HepG2 (cell line): ENCODE measurements around the gene CAPN10. TPM values are rescaled to one million over a fixed set of nuclear protein-coding genes. Genes with fewer than 3 reads are reported as not detected.

Experiments
- FOXA3 ChIP-seq: IDR thresholded peaks from 2 replicates; pipeline ENCODE4 v1.6.1; 2016; ENCODE audit warnings: missing genetic modification reagents, missing compliant biosample characterization
- RNF219 ChIP-seq: sonication (generic); formaldehyde crosslinking; IDR thresholded peaks from 2 replicates; pipeline ENCODE4 v1.5.0; 2020; ENCODE audit warnings: mild to moderate bottlenecking, missing genetic modification reagents
- SMAD3 ChIP-seq: sonication (generic); formaldehyde crosslinking; IDR thresholded peaks from 2 replicates; pipeline ENCODE4 v1.4.0; 2020; ENCODE audit warnings: missing genetic modification reagents
- SRSF1 ChIP-seq: fragments of 200-400 bp; formaldehyde crosslinking; optimal IDR thresholded peaks from 2 replicates; pipeline ENCODE3; 2017; ENCODE audit warnings: mild to moderate bottlenecking, low read depth, low read length, moderate library complexity
- SRSF4 ChIP-seq: fragments of 200-400 bp; formaldehyde crosslinking; IDR thresholded peaks from one replicate; pipeline ENCODE4 v1.6.1; 2018; ENCODE audit warnings: mild to moderate bottlenecking, low read depth, low read length, moderate library complexity; ENCODE audit not compliant: poor library complexity, severe bottlenecking
- TAF15 ChIP-seq: fragments of 200-400 bp; formaldehyde crosslinking; IDR thresholded peaks from one replicate; pipeline ENCODE4 v1.6.1; 2018; ENCODE audit warnings: mild to moderate bottlenecking, low read depth, low read length; ENCODE audit not compliant: poor library complexity, severe bottlenecking
- TBL1XR1 ChIP-seq: fragments of 150-350 bp; IDR thresholded peaks from 2 replicates; pipeline ENCODE4 v1.6.1; 2014; ENCODE audit warnings: borderline replicate concordance, low read length; ENCODE audit not compliant: partially characterized antibody
- ZNF224 ChIP-seq: sonication (generic); formaldehyde crosslinking; IDR thresholded peaks from 2 replicates; pipeline ENCODE4 v1.5.0; 2020; ENCODE audit warnings: mild to moderate bottlenecking, missing genetic modification reagents
- ZNF749 ChIP-seq: sonication (generic); formaldehyde crosslinking; IDR thresholded peaks from 2 replicates; pipeline ENCODE4 v1.8.0; 2022; ENCODE audit warnings: mild to moderate bottlenecking, missing genetic modification reagents, moderate library complexity, borderline replicate concordance
- ZNF800 ChIP-seq: sonication (generic); formaldehyde crosslinking; IDR thresholded peaks from 2 replicates; pipeline ENCODE4 v1.4.0; 2020; ENCODE audit warnings: missing genetic modification reagents
- polyA plus RNA-seq, 8 experiments: library from polyadenylated mRNA; depleted of rRNA in 3 of 8; stranded (reverse) in 7 of 8; unstranded in 1 of 8; fragments of >200 nt; fragmentation: Illumina TruSeq in 4 of 8; extraction: Trizol in 4 of 8; gene quantifications; 2 replicates each; pipeline versions ENCODE4 v1.2.1 to v1.2.3, GENCODE V29; 2011 to 2016; ENCODE audit warnings: low read depth in 4 of 8, missing spikeins in 1 of 8, mixed read lengths in 1 of 8; ENCODE audit not compliant: insufficient read depth in 1 of 8
- total RNA-seq, 5 experiments: library from RNA; depleted of rRNA; stranded (reverse); fragments of >200 nt; fragmentation: Illumina TruSeq; extraction: Trizol; gene quantifications; 2 replicates each; pipeline ENCODE4 v1.2.3, GENCODE V29; 2016; ENCODE audit warnings: low read depth in 1 of 5
- TF ChIP-seq, protein P1 (sequence below): sonication (generic); formaldehyde crosslinking; IDR thresholded peaks from 2 replicates; pipeline ENCODE4 v1.5.0; 2020; ENCODE audit warnings: mild to moderate bottlenecking, missing genetic modification reagents
- TF ChIP-seq, protein P2 (sequence below): sonication (generic); formaldehyde crosslinking; IDR thresholded peaks from 2 replicates; pipeline ENCODE4 v1.8.1; 2023; ENCODE audit warnings: mild to moderate bottlenecking, missing genetic modification reagents, borderline replicate concordance
- TF ChIP-seq, protein P3 (sequence below): sonication (generic); formaldehyde crosslinking; IDR thresholded peaks from 2 replicates; pipeline ENCODE4 v1.4.0; 2020; ENCODE audit warnings: mild to moderate bottlenecking, missing genetic modification reagents
- TF ChIP-seq, protein P4 (sequence below): sonication (generic); formaldehyde crosslinking; IDR thresholded peaks from 2 replicates; pipeline ENCODE4 v1.4.0; 2020; ENCODE audit warnings: missing genetic modification reagents

Gene CAPN10
- total and polyA plus RNA-seq, 2 of the 13 experiments (the other 11 are each of a cell fraction or from before 2014, with no cell fraction given), result 27.6 to 32.4 TPM

- TF ChIP-seq, protein P1, sequence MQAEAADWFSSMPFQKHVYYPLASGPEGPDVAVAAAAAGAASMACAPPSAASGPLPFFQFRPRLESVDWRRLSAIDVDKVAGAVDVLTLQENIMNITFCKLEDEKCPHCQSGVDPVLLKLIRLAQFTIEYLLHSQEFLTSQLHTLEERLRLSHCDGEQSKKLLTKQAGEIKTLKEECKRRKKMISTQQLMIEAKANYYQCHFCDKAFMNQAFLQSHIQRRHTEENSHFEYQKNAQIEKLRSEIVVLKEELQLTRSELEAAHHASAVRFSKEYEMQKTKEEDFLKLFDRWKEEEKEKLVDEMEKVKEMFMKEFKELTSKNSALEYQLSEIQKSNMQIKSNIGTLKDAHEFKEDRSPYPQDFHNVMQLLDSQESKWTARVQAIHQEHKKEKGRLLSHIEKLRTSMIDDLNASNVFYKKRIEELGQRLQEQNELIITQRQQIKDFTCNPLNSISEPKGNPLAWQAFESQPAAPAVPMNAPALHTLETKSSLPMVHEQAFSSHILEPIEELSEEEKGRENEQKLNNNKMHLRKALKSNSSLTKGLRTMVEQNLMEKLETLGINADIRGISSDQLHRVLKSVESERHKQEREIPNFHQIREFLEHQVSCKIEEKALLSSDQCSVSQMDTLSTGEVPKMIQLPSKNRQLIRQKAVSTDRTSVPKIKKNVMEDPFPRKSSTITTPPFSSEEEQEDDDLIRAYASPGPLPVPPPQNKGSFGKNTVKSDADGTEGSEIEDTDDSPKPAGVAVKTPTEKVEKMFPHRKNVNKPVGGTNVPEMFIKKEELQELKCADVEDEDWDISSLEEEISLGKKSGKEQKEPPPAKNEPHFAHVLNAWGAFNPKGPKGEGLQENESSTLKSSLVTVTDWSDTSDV (CRISPR knock-in tag), result 0 out of 2 replicates have a peak, but pooled peaks have one; percentile 72
- TF ChIP-seq ZNF800 (CRISPR knock-in tag), result peak; percentile 72
- peak; percentile 65 for TF ChIP-seq FOXA3 (CRISPR knock-in tag)
- TF ChIP-seq, protein P2, sequence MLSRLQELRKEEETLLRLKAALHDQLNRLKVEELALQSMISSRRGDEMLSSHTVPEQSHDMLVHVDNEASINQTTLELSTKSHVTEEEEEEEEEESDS (CRISPR knock-in tag), result no peak; the same call in 1 of the 2 replicates
- TF ChIP-seq SMAD3 (CRISPR knock-in tag), result peak; percentile 76; the same call in 1 of the 2 replicates
- TF ChIP-seq ZNF749 (CRISPR knock-in tag), result no peak
- TF ChIP-seq TBL1XR1, result no peak
- no peak for TF ChIP-seq TAF15
- TF ChIP-seq ZNF224 (CRISPR knock-in tag), result peak; percentile 72; the same call in 1 of the 2 replicates
- TF ChIP-seq RNF219 (CRISPR knock-in tag), result no peak
- no peak for TF ChIP-seq SRSF4
- TF ChIP-seq, protein P3, sequence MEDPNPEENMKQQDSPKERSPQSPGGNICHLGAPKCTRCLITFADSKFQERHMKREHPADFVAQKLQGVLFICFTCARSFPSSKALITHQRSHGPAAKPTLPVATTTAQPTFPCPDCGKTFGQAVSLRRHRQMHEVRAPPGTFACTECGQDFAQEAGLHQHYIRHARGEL (CRISPR knock-in tag), result peak; percentile 77; the same call in 1 of the 2 replicates
- no peak for TF ChIP-seq SRSF1
- TF ChIP-seq, protein P4, sequence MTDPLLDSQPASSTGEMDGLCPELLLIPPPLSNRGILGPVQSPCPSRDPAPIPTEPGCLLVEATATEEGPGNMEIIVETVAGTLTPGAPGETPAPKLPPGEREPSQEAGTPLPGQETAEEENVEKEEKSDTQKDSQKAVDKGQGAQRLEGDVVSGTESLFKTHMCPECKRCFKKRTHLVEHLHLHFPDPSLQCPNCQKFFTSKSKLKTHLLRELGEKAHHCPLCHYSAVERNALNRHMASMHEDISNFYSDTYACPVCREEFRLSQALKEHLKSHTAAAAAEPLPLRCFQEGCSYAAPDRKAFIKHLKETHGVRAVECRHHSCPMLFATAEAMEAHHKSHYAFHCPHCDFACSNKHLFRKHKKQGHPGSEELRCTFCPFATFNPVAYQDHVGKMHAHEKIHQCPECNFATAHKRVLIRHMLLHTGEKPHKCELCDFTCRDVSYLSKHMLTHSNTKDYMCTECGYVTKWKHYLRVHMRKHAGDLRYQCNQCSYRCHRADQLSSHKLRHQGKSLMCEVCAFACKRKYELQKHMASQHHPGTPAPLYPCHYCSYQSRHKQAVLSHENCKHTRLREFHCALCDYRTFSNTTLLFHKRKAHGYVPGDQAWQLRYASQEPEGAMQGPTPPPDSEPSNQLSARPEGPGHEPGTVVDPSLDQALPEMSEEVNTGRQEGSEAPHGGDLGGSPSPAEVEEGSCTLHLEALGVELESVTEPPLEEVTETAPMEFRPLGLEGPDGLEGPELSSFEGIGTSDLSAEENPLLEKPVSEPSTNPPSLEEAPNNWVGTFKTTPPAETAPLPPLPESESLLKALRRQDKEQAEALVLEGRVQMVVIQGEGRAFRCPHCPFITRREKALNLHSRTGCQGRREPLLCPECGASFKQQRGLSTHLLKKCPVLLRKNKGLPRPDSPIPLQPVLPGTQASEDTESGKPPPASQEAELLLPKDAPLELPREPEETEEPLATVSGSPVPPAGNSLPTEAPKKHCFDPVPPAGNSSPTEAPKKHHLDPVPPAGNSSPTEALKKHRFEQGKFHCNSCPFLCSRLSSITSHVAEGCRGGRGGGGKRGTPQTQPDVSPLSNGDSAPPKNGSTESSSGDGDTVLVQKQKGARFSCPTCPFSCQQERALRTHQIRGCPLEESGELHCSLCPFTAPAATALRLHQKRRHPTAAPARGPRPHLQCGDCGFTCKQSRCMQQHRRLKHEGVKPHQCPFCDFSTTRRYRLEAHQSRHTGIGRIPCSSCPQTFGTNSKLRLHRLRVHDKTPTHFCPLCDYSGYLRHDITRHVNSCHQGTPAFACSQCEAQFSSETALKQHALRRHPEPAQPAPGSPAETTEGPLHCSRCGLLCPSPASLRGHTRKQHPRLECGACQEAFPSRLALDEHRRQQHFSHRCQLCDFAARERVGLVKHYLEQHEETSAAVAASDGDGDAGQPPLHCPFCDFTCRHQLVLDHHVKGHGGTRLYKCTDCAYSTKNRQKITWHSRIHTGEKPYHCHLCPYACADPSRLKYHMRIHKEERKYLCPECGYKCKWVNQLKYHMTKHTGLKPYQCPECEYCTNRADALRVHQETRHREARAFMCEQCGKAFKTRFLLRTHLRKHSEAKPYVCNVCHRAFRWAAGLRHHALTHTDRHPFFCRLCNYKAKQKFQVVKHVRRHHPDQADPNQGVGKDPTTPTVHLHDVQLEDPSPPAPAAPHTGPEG (CRISPR knock-in tag), result no peak
Observed at GRCh38 chr2:240626531-240627300, 40.2 kb downstream of the CAPN10 start (continued).
